GM12801 (cell line): Measurements from ENCODE around the gene BRD3OS.

ENCODE experiments used
- TF ChIP-seq, protein P1 (sequence below): IDR thresholded peaks from one replicate; pipeline ENCODE4 v1.5.1; 2011; ENCODE audit warnings: control low read depth; ENCODE audit not compliant: insufficient read length; ENCODE audit errors: extremely low read depth

BRD3OS gene

DNA sequence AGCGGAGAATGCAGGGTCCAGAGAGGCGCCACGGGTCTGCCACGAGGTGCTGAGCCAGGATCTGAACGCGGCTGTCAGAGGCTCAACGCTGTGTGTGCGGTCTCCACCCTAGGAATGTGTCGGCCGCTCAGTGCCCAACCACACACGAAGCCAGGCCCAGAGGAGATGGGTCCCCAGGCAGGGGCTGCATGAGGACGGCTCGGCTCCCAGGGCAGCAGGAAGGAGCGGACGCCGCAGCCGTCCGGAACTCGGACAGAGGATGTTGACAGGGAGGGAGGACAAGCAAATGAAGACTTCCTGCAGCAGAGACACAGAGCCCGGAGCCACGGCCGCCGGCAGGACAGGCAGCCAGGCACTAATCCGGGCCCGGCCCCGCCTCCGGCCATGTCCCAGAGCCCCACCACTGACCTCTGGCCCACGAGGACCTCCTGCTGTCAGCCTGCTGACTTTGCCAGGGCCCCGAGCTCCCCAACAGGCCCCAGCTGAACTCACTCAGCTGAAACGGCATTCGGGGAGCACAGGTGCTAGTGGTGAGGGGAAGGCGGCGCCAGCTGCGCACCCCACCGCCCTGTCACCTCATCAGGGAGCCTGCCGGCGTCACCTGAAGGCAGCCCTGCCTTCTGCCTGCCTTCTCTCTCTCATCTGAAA is 45.9 kb upstream of the BRD3OS start:
- TF ChIP-seq, protein P1, sequence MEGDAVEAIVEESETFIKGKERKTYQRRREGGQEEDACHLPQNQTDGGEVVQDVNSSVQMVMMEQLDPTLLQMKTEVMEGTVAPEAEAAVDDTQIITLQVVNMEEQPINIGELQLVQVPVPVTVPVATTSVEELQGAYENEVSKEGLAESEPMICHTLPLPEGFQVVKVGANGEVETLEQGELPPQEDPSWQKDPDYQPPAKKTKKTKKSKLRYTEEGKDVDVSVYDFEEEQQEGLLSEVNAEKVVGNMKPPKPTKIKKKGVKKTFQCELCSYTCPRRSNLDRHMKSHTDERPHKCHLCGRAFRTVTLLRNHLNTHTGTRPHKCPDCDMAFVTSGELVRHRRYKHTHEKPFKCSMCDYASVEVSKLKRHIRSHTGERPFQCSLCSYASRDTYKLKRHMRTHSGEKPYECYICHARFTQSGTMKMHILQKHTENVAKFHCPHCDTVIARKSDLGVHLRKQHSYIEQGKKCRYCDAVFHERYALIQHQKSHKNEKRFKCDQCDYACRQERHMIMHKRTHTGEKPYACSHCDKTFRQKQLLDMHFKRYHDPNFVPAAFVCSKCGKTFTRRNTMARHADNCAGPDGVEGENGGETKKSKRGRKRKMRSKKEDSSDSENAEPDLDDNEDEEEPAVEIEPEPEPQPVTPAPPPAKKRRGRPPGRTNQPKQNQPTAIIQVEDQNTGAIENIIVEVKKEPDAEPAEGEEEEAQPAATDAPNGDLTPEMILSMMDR: no peak

DNA sequence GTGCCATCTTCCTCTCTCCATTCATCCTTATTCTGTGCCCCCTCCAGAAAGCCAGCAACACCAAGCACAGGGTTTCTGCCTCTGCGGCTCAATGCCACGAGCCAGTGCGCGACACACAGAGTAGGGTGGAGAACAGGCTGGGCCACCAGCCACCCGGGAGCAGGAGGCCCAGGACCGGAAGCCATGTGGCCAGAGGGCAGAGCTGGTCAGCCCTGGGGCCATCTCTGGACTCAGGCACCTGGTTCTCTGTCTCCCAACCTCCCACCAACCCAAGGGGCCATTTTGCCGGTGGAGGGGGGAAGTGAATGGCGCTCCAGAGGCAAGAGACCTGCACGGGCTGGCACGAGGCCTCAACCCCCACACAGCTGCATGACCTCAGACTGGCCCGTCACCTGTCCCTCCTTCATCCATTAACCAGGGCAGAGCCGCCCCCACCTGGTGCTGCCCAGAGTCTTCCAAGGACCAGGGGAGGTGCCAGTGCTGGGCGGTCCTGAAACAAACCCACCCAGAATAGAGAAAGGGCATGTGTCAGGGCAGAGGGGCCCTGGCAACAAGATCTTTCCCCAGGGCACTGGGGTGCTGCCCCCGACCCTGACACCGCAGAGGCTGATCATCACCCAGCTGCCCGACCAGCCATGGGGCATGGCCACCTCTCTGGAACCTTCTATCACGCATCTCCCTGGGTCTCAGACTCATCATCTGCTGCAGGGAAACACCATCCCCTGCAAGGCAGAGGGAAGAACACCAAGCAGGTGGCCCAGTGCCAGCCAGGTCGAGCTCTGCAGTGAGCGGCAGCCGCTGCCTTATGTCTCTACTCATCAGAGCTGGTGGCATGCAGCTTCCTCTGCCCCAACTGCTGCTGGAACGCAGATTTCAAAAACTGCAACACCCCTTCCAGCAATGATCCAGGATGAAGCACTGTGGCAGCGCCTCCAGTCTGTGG is 45.1 kb upstream of the BRD3OS start:
- TF ChIP-seq, protein P1: no peak

DNA sequence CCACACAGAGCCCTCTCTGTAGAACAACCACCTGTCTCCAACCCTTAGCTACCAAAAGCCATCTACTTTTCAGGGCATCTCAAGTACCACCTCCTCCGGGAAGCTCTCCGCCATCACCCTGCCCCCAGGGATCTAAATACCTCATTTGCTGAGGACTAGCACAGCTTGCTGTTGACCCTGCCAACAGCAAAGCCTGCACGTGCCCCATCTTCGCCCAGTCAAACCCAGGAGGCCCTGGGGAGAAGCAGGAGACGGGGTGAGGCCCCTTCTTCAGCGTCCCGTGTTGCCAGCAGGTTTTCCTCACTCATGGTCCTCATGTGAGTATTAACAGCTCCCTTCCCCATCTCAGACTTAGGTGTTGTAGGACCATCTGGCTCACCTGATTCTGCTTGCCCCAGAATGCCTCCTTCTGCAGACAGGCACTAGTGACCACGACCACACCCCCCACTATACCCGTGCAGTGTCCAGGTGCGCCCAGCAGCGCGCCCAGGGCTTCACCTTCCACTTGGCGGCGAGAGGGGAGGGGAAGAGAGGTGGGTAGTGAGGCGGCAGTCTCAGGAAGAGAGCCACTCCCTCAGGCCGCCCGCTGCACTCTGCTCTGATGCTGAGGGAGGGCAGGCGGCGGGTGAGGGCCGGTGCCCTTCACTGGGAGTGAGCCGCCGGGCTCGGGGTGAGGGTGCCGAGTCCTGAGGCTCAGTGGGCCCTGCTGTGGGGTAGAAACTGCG is 44.3 kb upstream of the BRD3OS start:
- TF ChIP-seq, protein P1: no peak

DNA sequence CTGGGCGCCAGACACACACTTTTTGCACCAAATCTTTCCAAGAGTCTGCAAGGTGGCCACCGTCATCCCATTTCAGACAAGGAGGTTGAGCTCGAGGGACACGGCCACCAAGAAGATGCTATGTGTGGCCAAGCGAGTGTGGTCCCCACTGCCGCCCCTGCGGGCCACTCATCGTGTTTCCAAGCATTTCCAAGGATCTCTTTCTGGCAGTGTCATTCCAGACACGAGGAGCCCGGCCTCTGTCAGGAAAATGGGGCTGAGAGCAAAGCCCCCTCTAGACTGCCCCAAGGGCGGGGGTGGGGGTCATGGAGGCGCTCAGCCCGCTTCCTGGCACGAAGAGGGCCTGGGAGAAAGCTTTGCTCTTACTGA is 43.7 kb upstream of the BRD3OS start:
- TF ChIP-seq, protein P1: no peak

DNA sequence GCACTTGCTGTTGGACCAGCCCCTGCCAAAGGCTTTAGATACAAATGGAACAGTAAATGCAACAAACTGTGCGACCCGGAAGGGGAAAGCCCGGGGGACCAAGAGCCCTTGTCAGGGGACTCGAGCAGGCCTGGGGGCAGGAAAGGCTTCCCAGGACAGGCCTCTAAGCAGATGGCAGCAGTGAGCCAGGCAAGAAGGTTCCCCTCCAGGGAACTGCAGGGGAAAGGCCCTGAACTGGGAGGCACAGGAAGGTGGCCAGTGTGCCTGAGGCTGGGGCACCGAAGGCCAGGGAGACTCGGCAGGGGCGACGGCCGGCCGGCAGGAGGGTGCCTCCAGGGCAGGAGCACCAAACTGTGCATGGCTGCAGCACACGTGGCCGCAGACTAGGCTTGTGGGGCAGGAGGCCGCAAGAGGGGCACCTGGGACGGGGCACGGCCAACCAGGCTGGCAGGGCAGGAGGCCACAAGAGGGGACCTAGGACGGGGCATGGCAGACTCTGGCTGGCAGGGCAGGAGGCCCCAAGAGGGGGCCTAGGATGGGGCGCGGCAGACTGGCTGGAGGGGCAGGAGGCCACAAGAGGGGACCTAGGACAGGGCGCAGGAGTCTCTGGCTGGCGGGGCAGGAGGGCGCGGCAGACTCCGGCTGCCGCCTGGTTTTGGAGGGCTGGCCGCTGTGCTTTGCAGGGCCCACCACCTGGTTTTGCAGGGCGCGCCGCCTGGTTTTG is 43.2 kb upstream of the BRD3OS start:
- TF ChIP-seq, protein P1: no peak

DNA sequence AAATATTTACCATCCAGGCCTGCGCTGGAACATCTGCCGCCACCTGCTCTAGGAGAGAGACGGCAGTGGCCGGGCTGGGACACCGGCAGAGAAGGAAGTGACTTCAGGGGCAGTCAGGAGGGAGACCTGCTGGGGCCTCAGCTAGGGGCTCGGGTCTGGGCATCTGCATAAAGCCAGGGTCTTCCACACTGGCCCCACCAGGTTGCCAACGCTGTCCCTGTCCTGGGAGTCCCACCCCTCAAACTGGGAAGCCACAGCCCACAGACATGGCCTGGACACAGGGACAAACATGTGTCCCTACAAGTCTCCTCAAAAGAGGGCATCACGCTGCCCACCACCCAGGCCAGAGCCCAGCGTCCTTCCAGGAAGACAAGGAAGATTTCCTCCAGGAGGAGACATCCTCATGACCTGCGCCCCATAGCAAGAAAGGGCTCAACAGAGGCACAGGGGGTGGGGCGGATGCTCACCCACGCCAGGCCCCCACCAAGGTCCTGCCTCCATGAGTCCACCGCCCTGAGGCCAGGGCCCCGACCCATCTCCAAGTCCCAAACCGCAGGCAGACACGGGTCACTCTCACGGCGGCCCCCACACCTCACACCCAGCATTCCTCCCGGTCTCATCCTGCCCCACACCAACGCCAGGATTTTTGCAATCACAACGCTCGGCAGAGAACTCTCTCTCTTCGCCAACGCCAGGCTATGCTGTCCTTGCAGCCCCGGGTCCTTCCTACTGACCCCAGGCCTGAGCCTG is 42.1 kb upstream of the BRD3OS start:
- TF ChIP-seq, protein P1: no peak
